PC-3 (cell line): ENCODE data around the gene JAML. TPM values are rescaled to one million over a fixed set of nuclear protein-coding genes. Genes with fewer than 3 reads are reported as not detected.

Experiments used
- ATAC-seq: fragments of 200-7000 bp; cut with Tn5 transposase; 2 replicates; pipeline ENCODE4 v1.9.1; 2020; ENCODE audit warnings: mild to moderate bottlenecking, moderate library complexity
- BruUV-seq: library from RNA; stranded (reverse); fragments of 400-500 nt; replicated peaks from 2 replicates; lab custom pipeline; 2021; lab: Mats Ljungman, UMichigan
- CTCF ChIA-PET: fragments of 300-600 bp; sonication (Branson Sonifier 250); formaldehyde crosslinking; loops from one replicate; lab custom pipeline; 2022; ENCODE audit warnings: antibody characterized with exemption; lab: Charles Lee
- POLR2A ChIA-PET: fragments of 300-600 bp; sonication (Branson Sonifier 250); formaldehyde crosslinking; loops from one replicate; lab custom pipeline; 2022; ENCODE audit warnings: antibody characterized with exemption; ENCODE audit not compliant: unreplicated experiment; lab: Charles Lee
- DNase-seq: peaks from one replicate; pipeline ENCODE4 v3.0.0-alpha.2; 2015
- H2AFZ ChIP-seq: fragments of 300-600 bp; sonication (generic); 2 replicates; pipeline ENCODE4 v1.6.0; 2016; ENCODE audit warnings: antibody characterized with exemption, low read length
- H3F3A ChIP-seq: fragments of 300-600 bp; sonication (generic); one replicate; pipeline ENCODE4 v1.6.0; 2017; ENCODE audit warnings: antibody characterized with exemption, low read length, control low read depth, mild to moderate bottlenecking; ENCODE audit not compliant: unreplicated experiment
- H3K27ac ChIP-seq: fragments of 300-600 bp; sonication (generic); 2 replicates; pipeline ENCODE4 v1.5.1; 2016; ENCODE audit warnings: mild to moderate bottlenecking, low read length
- H3K27me3 ChIP-seq: fragments of 300-600 bp; sonication (generic); 2 replicates; pipeline ENCODE4 v1.6.1; 2016; ENCODE audit warnings: low read length, mixed read lengths
- H3K36me3 ChIP-seq: fragments of 300-600 bp; sonication (generic); 2 replicates; pipeline ENCODE4 v1.6.1; 2016; ENCODE audit warnings: low read depth, mixed run types, low read length, mixed read lengths
- H3K4me1 ChIP-seq: fragments of 300-600 bp; sonication (generic); 2 replicates; pipeline ENCODE4 v1.5.1; 2016; ENCODE audit warnings: low read length; ENCODE audit not compliant: insufficient read depth
- H3K4me2 ChIP-seq: fragments of 300-600 bp; sonication (generic); 2 replicates; pipeline ENCODE4 v1.6.0; 2016; ENCODE audit warnings: low read length
- H3K4me3 ChIP-seq: fragments of 300-600 bp; sonication (generic); 2 replicates; pipeline ENCODE4 v1.5.1; 2016; ENCODE audit warnings: mild to moderate bottlenecking, low read length, mixed read lengths
- H3K79me2 ChIP-seq: fragments of 300-600 bp; sonication (generic); 2 replicates; pipeline ENCODE4 v1.6.1; 2017; ENCODE audit warnings: low read length, mixed read lengths
- H3K9ac ChIP-seq: fragments of 300-600 bp; sonication (generic); 2 replicates; pipeline ENCODE4 v1.6.0; 2016; ENCODE audit warnings: mild to moderate bottlenecking, low read length
- H3K9me2 ChIP-seq: fragments of 300-600 bp; sonication (generic); replicated peaks from 2 replicates; pipeline ENCODE4 v1.6.1; 2016; ENCODE audit warnings: mixed run types, low read length, mixed read lengths
- H3K9me3 ChIP-seq: fragments of 300-600 bp; sonication (generic); 2 replicates; pipeline ENCODE4 v1.6.1; 2016; ENCODE audit warnings: low read length, mixed read lengths
- H4K20me1 ChIP-seq: fragments of 300-600 bp; sonication (generic); 2 replicates; pipeline ENCODE4 v1.6.1; 2016; ENCODE audit warnings: low read length, mixed read lengths
- EZH2 ChIP-seq: fragments of 300-600 bp; sonication (generic); IDR thresholded peaks from one replicate; pipeline ENCODE4 v1.6.1; 2017; ENCODE audit warnings: antibody characterized with exemption, mild to moderate bottlenecking, low read length; ENCODE audit not compliant: unreplicated experiment
- EZH2phosphoT487 ChIP-seq: fragments of 300-600 bp; sonication (generic); IDR thresholded peaks from 2 replicates; pipeline ENCODE4 v1.6.1; 2018; ENCODE audit warnings: mild to moderate bottlenecking, antibody characterized with exemption, low read length, borderline replicate concordance
- intact Hi-C: fragments of 100-400 bp; cut with micrococcal nuclease; formaldehyde crosslinking; loops from 2 replicates; pipeline ENCODE4 v1.9.0; 2023
- total RNA-seq: library from RNA; depleted of rRNA; stranded (reverse); fragments of >200 nt; gene quantifications from 2 replicates; pipeline ENCODE4 v1.2.3, GENCODE V29; 2014
- TF ChIP-seq, protein P1 (sequence below): fragments of 300-600 bp; sonication (generic); conservative IDR thresholded peaks from 2 replicates; pipeline ENCODE4 v1.5.1; 2017; ENCODE audit warnings: antibody characterized with exemption, low read depth, mild to moderate bottlenecking, low read length

The JAML gene
- total RNA-seq, 1 experiment from 2014 or later = not detected

DNA sequence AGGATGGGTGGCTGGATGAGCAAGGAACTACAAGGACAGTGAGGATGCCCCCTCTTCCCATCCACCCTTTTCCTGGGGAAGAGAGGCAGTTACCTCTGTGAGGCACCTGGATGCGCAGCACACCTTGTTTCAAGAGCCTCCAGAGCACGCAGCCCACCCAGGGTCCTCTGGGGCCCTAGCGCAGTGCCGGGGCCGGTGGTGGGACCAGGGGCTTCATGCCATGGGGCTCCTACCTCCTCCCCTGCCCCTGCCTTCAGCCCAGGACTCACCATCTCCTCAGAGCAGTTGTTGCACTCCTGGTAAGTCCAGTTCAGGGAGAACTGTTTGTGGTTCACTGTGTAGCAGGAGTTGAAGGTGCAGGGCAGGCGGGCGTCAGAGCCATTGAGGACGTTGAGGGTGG is 56.5 kb downstream of the JAML start:
- ATAC-seq = no peak

DNA sequence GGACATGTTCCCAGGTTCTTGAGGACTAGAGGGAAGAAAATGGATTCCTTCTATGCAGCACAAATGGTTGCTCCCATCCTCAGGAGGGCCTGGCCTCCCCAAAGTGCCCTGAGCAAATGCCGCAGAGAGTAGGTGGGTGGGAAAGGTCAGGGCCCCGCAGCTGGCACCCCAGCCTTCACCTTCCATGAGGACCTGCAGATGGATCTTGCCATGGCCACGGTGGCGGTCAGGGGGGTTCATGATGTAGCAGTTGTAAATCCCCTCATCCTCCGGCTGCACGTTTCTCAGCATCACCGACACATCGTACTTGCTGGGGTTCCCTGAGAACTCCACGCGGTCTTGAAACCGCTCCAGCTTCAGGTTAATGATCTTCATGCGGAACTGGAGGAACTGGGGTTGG is 56.9 kb downstream of the JAML start:
- H3K4me2 ChIP-seq = no peak overlapping the region
- no peaks in the 10 kb centered on the region for H3K9me2 ChIP-seq
- H3K36me3 ChIP-seq = no peaks in the 10 kb centered on the region
- H3K9ac ChIP-seq = no peak overlapping the region
- POLR2A ChIA-PET = no interaction called here
- intact Hi-C loops = no loop called here
- peaks cover 53% of the 10 kb centered on the region for H3K27me3 ChIP-seq
- H2AFZ ChIP-seq = no peak overlapping the region
- no peak overlapping the region for H3K27ac ChIP-seq
- no peaks in the 10 kb centered on the region for H3K4me1 ChIP-seq
- H3K79me2 ChIP-seq = no peaks in the 10 kb centered on the region
- H3K4me3 ChIP-seq = no peak overlapping the region
- H3K9me3 ChIP-seq = no peaks in the 10 kb centered on the region
- no peaks in the 10 kb centered on the region for H4K20me1 ChIP-seq
- no TSS peak for BruUV-seq
- no peaks in the 10 kb centered on the region for H3F3A ChIP-seq
- TF ChIP-seq, protein P1, sequence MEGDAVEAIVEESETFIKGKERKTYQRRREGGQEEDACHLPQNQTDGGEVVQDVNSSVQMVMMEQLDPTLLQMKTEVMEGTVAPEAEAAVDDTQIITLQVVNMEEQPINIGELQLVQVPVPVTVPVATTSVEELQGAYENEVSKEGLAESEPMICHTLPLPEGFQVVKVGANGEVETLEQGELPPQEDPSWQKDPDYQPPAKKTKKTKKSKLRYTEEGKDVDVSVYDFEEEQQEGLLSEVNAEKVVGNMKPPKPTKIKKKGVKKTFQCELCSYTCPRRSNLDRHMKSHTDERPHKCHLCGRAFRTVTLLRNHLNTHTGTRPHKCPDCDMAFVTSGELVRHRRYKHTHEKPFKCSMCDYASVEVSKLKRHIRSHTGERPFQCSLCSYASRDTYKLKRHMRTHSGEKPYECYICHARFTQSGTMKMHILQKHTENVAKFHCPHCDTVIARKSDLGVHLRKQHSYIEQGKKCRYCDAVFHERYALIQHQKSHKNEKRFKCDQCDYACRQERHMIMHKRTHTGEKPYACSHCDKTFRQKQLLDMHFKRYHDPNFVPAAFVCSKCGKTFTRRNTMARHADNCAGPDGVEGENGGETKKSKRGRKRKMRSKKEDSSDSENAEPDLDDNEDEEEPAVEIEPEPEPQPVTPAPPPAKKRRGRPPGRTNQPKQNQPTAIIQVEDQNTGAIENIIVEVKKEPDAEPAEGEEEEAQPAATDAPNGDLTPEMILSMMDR = no peak
- no peak for TF ChIP-seq EZH2phosphoT487
- no peak for TF ChIP-seq EZH2
- CTCF ChIA-PET = no interaction called here
- ATAC-seq (no peak), DNase-seq (no peak)

More for the DNA sequence above, 56.5 kb downstream of the JAML start:
- no peak overlapping the region for H3K9ac ChIP-seq
- H3K36me3 ChIP-seq = no peaks in the 10 kb centered on the region
- H3K9me2 ChIP-seq = no peaks in the 10 kb centered on the region
- POLR2A ChIA-PET = no interaction called here
- CTCF ChIA-PET = interaction anchor here (0.5 kb wide), 1 partner anchor 29 kb away, joined by 3 read pairs; no protein-coding TSS in a partner anchor
- intact Hi-C loops = no loop called here
- no peaks in the 10 kb centered on the region for H3K79me2 ChIP-seq
- H3K4me2 ChIP-seq = no peak overlapping the region
- BruUV-seq = no TSS peak
- no peaks in the 10 kb centered on the region for H3K9me3 ChIP-seq
- TF ChIP-seq, protein P1 = no peak
- TF ChIP-seq EZH2 = no peak
- TF ChIP-seq EZH2phosphoT487 = no peak
- H2AFZ ChIP-seq = no peak overlapping the region
- no peaks in the 10 kb centered on the region for H3K4me1 ChIP-seq
- no peaks in the 10 kb centered on the region for H4K20me1 ChIP-seq
- H3F3A ChIP-seq = no peaks in the 10 kb centered on the region
- peaks cover 50% of the 10 kb centered on the region for H3K27me3 ChIP-seq
- no peak overlapping the region for H3K4me3 ChIP-seq
- H3K27ac ChIP-seq = no peak overlapping the region
- DNase-seq = no peak

DNA sequence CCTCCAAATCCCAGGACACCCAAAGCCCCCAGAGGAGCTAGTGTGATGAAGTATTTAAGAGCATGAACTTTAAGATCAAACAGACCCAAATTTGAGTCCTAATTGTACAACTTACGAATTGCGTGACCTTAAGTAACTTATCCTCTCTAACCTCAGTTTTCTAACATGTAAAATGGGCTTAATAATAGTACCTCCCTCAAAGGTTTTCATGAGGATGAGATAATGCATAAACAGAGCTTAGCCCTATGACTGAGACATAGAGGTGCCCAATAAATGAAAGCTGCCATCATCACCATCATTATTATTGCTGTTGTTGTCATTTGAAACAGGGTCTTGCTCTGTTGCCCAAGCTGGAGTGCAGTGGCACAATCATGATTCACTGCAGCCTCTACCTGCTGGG is 57.6 kb downstream of the JAML start:
- TF ChIP-seq EZH2 (no peak), EZH2phosphoT487 (no peak)
- TF ChIP-seq, protein P1 = no peak
- intact Hi-C loops = no loop called here
- Histone ChIP-seq H3K9me2 (no peaks in the 10 kb centered on the region), H3K36me3 (no peaks in the 10 kb centered on the region), H3K27me3 (peaks cover 59% of the 10 kb centered on the region), H3K27ac (no peak overlapping the region), H3K4me3 (no peak overlapping the region), H3K4me2 (no peak overlapping the region), H2AFZ (no peak overlapping the region), H3K4me1 (no peaks in the 10 kb centered on the region), H3K9ac (no peak overlapping the region), H3K79me2 (no peaks in the 10 kb centered on the region), H3K9me3 (no peaks in the 10 kb centered on the region), H3F3A (no peaks in the 10 kb centered on the region), H4K20me1 (no peaks in the 10 kb centered on the region)
- CTCF ChIA-PET = no interaction called here
- ATAC-seq (no peak), DNase-seq (no peak)
- BruUV-seq = no TSS peak
- POLR2A ChIA-PET = no interaction called here
